HG03139 (cell line): Measurements from ENCODE around the gene USP46.

ENCODE experiments used
- ATAC-seq: cut with Tn5 transposase; IDR thresholded peaks from one replicate; pipeline ENCODE4 v1.9.1; 2021; ENCODE audit not compliant: unreplicated experiment

Gene USP46

DNA sequence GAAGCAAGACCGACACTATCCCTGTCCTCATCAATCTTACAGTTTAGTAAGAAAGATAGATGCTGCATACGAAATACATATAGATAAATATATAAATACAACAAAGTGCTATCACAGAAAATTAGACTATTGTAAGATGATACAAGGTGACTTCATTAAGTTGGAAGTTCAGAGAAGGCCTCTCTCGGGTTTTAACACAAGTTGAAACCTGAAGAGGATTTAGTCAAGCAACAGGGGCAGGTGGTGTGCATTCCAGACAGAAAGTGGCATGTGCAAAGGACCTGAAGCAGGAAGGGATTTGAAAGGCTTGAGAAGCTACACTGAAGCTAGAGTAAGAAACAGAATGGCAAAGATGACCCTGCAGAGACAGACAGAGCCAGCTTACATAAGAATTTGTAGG is 36.5 kb downstream of the USP46 start:
- ATAC-seq: no peak

GRCh38 chr4:52621567-52621966 is 37.5 kb downstream of the USP46 start:
- no peak for ATAC-seq

DNA sequence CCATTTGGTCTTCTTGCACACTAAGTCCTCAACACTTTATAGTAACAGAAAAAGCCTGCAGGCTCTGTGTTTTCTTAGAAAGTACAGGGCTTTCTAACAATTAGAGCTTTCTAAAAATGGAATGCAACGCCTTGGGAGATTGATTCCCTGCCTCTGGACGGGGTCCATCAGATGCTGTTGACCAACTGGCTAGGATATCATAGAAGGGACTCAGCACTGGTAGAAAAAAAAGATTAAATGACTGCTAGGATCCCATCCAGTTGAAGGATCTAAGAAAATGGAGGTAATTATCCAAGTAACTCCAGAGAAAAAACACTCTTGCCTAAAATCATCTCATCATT is 39.5 kb downstream of the USP46 start:
- ATAC-seq: no peak

- no peak for ATAC-seq
Observed at GRCh38 chr4:52618795-52619590, 40.1 kb downstream of the USP46 start.

DNA sequence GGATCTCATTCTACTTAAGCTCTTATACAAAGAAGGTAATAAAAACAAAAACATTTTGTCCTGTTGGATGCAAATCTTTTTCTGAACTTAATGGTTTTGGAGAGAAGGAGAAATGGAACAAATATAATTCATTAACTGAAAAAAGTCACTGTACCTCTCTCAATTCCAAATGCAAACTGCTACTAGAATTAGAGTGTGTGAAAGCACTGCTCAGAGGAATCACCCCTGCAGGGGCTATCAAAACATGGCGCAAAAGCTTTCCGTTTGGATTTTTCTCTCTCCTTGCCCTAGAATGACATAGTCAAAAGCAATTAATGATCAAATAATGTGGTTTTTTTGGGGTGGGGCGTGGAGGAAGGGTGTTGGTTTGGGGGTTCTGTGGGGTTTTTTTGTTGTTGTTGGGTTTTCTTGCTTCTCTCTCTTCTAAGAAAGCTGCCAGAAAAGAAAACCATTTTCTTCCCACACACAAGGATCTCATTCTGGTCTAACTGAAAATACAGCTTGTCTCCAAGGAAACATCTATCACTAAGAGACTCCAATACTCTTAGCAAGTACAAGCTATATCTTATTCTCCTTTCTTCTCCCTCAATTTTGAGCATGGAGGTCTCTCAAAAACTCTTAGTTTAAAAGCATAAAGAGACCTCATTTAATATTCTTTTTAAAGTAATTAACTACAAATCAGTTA is 41.6 kb downstream of the USP46 start:
- ATAC-seq: no peak

GRCh38 chr4:52614241-52614640 is 44.9 kb downstream of the USP46 start:
- no peak for ATAC-seq

DNA sequence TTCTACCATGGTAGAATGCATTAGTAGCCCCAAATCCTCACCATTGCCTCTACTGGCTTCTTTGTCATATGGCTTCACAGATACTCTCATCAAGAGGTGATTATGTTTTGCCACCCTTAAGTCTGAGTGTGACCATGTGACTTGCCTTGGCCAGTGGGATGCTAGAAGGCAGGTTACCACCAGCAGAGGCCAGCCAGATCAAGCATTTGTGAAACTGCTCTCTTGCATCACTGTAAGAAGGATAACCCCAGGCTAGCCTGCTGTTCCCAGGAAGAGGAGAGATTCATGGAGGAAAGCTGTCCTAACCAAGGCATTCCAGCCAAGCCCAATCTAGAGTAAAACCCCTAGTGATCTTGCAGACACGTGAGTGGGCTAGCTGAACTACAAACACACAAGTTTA is 46.8 kb downstream of the USP46 start:
- no peak for ATAC-seq

DNA sequence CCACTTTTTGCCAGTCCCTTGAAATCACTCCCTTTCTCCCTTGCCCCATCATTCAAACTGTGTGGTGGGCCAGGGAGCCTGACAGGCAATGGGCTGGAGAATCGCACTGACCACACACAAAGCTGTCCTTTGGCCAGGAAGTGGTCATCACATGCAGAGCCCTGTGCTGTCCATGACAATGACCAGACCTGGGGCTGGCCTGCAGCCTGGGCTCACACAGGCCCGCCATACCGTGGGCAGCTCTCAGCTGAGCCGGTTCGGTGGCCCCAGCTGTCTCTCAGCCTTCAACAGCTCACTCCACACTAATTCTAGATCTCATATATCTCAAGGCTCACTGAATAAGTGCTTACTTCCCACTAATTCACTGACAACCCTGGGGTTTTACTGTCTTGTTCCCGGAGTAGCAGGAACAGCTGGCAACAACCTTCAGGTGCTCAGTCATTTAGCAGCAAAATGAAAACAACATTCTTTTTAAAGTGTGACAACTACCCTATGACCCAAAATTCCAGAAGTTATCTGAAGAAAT is 48.0 kb downstream of the USP46 start:
- ATAC-seq: no peak

DNA sequence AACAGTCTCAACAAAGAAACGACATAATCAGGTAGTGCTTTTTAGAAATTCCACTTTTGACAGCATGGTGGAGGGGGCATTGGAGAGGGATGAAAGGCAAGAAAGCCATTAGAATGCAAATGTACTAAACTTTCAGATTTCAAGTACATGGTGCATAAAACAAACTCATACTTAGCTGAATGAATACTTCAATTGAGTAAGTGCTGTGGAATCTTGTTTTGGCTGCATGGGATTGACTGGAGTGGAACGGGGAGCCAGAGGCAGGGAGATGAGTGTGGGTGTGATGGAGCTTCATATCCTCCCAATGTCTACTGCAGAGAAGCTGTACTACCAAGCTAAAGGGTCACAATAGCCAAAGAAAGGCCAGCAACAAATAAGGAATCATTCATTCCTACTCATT is 52.4 kb downstream of the USP46 start:
- ATAC-seq: no peak

GRCh38 chr4:52606040-52606439 is 53.1 kb downstream of the USP46 start:
- no peak for ATAC-seq

DNA sequence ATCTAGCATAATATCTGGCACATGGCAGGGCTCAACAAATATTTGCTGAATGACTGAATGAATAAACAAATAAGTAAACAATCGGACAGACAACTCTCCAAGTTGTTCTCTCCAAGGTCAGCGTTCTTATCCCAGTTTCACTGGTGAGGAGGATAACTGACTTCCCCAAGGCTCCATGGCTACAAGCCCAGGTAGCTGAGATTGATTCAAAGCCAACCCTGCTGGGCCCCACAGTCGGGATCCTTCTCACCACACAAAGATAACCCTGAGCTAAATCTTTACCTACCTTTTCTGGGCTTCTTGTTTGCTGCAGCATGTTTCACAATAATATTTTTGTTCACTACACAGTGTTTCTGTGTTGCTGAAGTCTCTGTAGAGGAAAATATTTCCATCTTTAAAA is 54.9 kb downstream of the USP46 start:
- ATAC-seq: no peak

DNA sequence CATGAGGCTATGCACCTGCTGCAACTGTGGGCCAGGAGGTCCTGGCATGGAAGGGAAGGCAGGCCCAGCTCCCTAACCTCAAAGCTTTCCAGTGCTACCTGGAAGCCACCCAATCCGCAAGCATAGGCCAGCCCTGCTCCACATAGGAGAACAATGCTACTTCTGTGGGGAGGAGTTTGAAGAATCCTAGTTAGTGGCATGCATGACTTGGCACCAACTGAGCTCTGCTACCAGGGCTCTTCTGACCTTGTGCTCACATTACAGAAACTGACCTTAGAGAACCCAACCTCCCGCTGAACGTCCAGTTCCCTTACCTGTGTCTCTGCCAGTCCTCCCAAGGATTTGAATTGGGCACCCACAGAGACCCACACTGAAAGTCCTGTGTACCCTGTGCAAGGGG is 58.8 kb downstream of the USP46 start:
- no peak for ATAC-seq

DNA sequence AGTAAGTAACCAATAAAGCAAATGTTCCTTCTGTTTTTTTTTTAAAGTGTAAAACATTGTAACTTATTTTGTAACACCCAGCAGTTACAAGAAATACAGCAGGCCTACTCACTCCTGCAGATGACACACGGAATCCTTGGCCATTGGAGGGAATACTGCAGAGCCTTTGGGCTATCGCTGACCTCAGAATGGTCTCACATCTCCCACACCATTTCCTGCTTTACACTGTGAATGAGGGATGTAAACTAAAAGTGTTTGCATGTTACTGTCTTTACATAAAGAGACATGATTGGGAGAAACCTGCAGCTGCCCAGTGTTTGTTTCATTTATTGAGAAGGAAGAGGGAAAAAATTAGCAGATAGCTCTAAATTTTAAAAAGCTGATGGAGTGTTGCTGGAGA is 64.1 kb downstream of the USP46 start:
- ATAC-seq: no peak

DNA sequence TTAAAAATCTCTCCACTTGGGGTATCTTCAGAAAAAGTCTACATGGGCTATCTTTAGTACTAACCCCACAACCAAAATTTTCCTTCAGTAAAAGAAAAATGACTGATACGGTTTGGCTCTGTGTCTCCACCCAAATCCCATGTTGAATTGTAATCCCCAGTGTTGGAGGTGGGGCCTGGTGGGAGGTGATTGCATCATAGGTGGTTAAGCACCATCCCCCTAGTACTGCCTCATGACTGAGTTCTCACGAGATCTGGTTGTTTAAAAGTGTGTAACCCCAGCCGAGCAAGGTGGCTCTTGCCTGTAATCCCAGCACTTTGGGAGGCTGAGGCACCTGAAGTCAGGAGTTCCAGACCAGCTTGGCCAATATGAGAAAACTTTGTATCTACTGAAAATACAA is 66.8 kb downstream of the USP46 start:
- no peak for ATAC-seq

- ATAC-seq: no peak
Observed at GRCh38 chr4:52588771-52589591, 70.1 kb downstream of the USP46 start.

GRCh38 chr4:52588097-52588496 is 71.0 kb downstream of the USP46 start:
- ATAC-seq: no peak

- ATAC-seq: no peak
Observed at GRCh38 chr4:52586069-52586468, 73.0 kb downstream of the USP46 start.

GRCh38 chr4:52585379-52585778 is 73.7 kb downstream of the USP46 start:
- ATAC-seq: no peak

DNA sequence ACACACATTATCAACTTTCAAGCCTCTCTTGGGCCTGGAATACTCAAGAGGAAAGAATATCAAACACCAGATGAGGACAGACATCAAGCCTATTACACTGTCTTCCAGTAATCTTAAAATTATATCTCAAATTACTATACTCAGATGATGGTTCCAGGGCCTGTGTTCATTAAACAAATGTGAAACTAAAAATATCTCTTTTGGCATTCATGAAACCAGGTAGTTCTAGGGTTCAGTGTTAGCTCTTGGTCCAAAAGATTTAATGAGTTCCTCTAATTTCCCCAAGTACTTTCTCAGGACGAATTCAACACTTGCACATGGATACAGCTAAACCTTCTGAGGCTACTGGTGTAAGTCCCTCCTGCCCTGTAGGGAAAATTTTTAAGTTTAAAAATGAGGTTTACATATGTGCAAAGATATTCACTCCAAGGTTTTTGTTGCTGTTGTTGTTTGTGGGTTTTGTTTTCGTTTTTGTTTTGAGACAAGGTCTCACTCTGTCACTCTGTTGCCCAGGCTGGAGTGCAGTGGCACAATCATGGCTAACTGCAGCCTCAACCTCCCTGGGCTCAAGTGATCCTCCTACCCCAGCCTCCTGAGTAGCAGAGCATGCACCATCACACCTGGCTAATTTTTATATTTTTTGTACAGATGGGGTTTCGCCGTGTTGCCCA is 79.4 kb downstream of the USP46 start:
- ATAC-seq: no peak

DNA sequence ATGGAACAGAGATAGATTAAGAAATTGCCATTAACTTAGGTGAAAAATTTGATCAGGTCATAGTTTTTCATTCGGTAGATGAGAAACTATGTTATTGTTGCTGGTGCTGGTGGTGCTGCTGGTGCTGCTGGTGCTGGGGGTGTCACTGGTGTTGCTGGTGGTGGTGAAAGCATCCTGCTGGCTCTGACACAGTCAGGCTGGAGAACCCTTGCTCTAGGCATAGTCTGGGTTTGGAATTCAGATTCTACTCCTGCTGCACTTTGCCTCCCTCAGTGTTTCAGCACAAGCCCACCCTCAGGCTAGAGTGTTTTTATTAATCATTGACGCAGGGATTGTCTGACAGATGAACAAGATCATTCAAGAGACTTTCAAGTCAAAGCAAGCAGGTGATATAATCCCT is 80.2 kb downstream of the USP46 start:
- no peak for ATAC-seq

- no peak for ATAC-seq
Observed at GRCh38 chr4:52577624-52577962, 81.5 kb downstream of the USP46 start.
